Activated CD4-positive, alpha-beta T cell treated with anti-CD3 and anti-CD28 coated beads for 24 hours (primary cell): Measurements from ENCODE around the gene GUK1.
"Not testable (repeated sequence)": the region's sequence is repeated elsewhere in the genome, so short reads cannot be mapped to it uniquely, and the experiment has no call there.

Experiments used
- DNase-seq, 2 donors: peaks; one replicate each; pipeline ENCODE4 v3.0.0-alpha.2; 2020; ENCODE audit warnings: low read depth in 2 of 2

GUK1 gene

DNA sequence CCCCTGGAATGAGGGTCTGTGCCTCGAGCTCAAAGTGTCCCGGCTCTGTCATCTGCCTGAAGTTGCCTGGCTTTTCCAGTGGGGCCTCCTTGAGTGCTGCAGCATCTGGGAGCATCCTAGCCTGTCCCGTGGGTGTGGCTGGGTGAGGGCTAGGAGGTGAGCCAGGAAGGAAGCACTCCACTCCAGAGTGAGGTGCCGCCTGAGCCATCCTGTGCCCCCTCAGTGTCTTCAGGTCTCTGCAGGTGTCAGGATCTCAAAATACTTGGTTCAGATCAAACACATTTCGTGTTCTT lies 37.0 kb downstream of the GUK1 start:
- DNase-seq, result no peak

DNA sequence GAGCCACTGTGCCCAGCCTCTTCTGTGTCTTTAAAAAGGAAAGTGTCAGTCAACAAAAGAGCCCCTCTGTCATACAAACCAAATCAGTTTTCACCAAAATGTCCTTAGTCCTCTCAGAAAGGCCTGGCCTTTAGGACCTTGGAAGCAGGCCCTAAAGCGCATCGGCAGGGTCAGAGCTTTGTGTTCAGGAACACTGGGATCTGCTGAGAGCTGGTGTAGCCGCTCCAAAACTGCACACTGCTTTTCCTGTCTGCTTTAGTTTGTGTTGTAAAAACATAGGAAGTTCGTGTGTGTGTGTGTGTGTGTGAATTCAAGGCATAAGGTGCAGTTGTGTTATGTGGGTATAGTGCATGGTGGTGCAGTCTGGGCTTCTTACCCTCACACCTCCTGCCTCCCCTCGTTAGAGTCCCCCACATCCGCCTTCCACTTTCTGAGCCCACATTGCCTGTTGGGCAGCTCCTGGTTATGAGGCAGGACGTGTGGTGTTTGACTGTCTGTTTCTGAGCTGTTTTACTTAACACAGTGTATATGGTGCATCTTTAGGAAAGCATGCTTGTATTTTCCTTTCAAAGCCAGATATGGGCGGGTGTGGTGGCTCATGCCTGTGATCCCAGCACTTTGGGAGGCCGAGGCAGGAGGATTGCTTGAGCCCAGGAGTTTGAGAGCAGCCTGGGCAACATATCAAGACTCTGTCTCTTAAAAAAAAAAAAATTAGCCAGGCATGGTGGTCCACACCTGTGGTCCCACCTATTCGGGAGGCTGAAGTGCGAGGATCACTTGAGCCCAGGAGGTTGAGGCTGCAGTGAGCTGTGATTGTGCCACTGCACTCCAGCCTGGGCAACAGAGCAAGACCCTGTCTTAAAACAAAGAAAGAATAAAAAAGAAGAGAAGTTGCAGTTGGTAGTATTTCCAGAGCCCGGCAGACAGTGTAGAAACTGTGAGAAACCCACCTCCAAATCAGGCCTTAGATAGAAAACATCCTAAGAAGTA lies 37.9 kb downstream of the GUK1 start:
- no peak for DNase-seq

DNA sequence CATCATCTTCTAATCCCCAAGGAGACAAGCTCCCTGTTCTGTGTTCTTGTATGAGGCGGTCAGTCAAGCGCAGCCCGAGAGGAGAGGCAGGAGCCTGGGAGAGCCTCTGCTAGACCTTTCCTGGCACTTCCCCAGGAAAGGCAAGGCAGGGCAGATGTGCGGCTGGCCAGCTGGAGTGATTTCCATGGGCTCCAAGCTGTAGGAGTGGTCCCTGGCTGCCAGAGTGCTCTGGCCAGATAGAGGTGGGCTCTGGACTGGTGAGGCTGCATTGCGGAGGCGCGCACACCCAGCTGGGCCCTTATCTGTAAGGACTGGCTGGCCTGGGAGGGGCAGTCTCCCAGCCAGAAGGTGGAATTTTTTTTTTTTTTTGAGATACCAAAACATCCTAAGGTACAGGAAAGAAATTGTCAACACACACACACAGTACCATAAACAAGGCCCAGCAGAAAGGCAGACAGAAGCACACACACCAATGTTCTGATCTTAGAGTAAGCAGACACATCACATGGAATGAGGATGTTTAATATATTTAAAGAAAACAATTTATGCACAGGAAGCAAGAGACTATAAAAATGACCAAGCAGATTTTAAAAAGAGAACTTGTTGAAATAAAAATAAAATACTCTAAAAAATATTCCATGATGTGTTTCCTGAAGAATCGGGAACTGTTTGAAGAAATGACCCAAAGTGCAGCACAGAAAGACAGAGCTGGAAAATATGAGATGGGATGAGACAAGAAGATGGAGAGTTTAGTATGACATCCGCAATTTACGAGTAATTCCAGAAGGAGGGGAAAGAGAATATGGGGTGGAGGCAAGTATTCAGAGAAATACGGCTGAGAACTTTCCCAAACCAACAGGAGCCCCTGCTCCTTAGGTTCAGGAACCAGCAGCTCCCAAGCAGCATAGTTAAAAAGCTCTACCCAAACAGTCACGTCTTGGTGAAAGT lies 38.9 kb downstream of the GUK1 start:
- no peak for DNase-seq

DNA sequence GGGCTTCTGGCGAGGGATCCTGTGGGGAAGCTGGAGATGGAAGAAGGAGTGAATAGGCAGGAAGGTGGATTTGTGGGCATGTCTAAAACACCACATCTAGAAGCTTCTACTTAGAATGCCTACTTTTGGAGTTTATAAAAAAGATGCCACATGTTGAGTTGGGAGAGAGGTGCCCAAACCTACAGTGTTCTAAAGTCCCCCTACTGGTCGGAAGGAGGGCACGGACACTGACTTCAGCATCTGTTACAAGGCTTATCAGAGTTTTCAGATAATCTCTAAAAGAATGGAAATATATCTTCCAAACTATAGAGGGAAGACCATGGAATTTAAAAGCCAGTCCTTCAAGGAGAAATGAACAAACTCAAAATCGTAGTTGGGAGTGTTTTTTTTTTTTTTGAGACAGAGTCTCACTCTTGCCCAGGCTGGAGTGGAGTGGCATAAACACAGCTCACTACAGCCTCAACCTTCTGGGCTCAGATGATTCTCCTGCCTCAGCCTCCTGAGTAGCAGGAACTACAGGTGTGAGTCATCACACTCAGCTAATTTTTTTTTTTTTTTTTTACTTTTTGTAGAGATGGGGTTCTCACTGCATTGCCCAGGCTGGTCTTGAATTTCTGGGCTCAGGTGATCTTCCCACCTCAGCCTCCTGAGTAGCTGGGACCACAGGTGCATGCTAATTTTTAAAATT lies 40.3 kb downstream of the GUK1 start:
- no peak for DNase-seq

- DNase-seq, result no peak
These were observed 41.0 kb downstream of the GUK1 start for GRCh38 chr1:228180959-228181644.

DNA sequence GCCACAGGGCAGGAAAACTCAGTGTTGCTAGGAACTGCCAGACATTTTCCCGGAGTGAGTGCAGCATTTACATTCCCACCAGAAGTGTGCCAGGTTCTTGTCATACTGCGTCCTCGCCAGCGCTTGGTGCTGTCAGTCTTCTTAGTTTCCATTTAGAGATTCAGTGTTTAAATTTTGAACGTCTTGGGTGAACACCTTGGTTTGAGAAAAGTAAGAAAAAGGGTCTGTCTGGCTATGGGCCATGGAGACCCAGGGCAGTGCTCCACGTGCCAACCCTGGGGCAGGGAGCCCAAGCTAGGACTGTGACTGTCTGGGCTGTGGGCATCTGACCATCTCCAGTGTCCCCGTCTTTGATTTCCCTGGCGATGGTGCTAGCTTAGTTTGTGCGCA lies 41.6 kb downstream of the GUK1 start:
- DNase-seq, result no peak

GRCh38 chr1:228182296-228183030 lies 42.4 kb downstream of the GUK1 start:
- DNase-seq, result no peak

DNA sequence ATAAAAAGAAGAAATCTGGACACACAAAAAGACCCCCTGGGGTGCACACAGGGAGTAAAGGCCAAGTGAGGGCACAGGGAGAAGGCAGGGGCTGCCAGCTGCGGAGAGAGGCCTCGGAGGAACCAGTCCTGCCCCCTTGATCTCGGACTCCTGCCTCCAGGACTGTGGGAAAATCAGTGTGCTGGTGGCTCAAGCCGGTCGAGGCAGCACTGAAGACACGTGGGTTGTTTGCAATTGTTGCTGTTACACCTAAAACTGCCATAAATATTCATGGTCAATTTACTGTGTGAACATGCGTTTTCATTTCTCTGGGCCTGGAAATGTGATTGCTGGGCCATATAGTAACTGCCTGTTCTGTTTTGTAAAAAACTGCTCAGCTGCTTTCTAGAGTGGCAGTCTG lies 44.1 kb downstream of the GUK1 start:
- DNase-seq, result no peak

- no peak for DNase-seq
These were observed 45.5 kb downstream of the GUK1 start for GRCh38 chr1:228185641-228185965.

DNA sequence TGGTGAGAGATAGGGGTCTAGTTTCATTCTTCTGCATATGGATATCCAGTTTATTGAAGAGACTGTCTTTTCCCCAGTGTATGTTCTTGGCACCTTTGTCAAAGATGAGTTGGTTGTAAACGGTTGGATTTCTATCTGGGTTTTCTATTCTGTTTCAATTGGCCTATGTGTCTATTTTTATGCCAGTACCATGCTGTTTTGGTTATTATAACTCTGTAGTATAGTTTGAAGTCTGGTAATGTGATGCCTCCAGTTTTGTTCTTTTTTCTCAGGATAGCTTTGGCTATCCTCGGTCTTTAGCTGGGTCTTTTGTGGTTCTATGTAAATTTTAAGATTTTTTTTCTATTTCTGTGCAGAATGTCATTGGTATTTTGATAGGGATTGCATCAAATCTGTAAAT lies 48.2 kb downstream of the GUK1 start:
- not testable (repeated sequence) for DNase-seq

DNA sequence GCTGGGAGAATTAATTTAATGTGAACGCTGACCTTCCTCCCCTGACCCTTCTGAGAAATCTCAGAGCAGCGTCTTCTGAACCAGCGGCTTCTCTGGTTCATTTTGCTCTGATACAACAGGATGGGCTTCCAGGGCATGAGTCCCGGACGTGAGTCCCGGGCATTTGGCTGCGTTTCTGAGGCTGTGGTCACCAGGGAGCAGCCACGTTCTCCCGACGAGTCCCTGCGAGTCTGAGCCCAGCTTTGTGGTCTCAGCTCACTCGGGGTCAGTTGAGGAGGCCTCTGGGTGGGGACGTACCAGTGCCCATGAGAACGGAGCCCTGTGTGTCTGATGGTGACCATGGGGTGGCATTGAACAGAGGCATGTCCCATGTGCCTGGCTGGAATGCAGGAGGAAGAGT lies 50.1 kb downstream of the GUK1 start:
- no peak for DNase-seq

DNA sequence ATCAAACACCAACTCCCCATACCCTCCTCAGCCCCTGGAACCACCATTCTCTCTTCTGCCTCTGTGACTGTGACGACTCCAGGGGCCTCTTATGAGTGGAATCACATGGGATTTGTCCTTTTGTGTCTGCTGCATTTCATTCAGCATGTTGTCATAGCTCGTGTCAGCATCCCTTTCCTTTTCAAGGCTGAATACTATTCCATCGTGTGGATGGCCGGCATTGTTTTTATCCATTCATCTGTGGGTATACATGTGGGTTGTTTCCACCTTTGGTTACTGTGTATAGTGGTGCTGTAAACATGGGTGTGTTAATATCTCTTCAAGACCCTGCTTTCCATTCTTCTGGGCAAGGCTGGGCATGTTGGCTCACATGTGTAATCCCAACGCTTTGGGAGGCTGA lies 50.7 kb downstream of the GUK1 start:
- DNase-seq, result no peak

DNA sequence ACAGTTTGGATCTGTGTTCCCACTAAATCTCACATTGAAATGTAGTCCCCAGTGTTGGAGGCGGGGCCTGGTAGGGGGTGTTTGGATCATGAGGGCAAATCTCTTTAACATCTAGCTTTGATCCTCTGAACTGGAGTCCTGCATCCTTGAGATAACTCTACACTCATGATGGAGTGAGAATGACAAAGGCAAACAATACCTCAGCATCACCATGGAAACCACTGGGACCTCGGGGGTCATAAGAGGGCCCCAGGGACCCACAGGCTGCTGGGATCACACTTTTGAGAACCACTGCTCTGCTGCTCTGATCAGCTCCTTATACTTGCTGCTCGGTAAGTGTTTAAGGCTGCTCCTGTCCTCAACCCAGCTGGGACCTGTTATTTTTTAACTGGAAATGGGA lies 54.4 kb downstream of the GUK1 start:
- DNase-seq, result no peak

GRCh38 chr1:228194921-228195812 lies 55.1 kb downstream of the GUK1 start:
- DNase-seq, result no peak

- DNase-seq, result no peak
These were observed 57.6 kb downstream of the GUK1 start for GRCh38 chr1:228197555-228198147.
